Activated CD4-positive, CD25-positive, alpha-beta regulatory T cell (primary cell): ENCODE results near the gene PCDHA5.
"Not testable (repeated sequence)": the region's sequence is repeated elsewhere in the genome, so short reads cannot be mapped to it uniquely, and the experiment has no call there.

Source experiments
- DNase-seq, 4 experiments: peaks; one replicate each; lab custom pipeline; 2025; lab: John Stamatoyannopoulos, UW

Gene PCDHA5

DNA sequence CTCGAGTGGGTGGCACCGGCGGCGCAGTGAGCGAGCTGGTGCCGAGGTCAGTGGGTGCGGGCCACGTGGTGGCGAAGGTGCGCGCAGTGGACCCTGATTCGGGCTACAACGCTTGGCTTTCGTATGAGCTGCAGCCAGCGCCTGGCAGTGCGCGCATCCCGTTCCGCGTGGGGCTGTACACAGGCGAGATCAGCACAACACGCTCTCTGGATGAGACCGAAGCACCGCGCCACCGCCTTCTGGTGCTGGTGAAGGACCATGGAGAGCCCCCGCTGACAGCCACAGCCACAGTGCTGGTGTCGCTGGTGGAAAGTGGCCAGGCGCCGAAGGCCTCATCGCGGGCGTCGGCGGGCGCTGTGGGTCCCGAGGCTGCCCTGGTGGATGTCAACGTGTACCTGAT lies 2.1 kb downstream of the PCDHA5 start:
- no peak for DNase-seq

DNA sequence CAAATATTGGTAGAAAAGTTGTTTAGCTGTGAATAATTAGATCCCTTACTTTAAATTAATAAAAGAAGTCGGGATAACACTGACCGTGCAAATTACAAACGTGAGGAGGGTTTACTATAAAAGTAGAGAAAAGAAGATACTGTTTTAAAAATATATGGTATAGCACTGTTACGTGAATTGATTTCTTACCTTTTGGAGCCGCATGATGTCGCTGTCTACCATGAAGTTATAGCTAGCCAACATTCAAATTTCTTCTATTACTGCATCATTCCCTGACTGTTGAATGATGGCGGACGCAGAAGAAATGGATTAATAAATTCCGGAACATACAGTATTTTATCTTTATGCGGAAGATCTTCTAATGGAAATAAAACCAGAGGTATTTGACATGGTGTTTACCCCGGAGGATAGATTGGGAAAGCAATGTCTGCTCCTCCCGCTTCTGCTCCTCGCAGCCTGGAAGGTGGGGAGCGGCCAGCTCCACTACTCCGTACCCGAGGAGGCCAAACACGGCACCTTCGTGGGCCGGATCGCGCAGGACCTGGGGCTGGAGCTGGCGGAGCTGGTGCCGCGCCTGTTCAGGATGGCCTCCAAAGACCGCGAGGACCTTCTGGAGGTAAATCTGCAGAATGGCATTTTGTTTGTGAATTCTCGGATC lies 6.4 kb downstream of the PCDHA5 start, which contains the start of gene PCDHA6:
PCDHA6 (plus strand) TSS at position 257 of the 658 bp plus-strand sequence; CDS start at position 389, 132 bp downstream.
- no peak for DNase-seq

- no peak for DNase-seq
Measured at GRCh38 chr5:140828362-140828737, 6.9 kb downstream of the PCDHA5 start.

DNA sequence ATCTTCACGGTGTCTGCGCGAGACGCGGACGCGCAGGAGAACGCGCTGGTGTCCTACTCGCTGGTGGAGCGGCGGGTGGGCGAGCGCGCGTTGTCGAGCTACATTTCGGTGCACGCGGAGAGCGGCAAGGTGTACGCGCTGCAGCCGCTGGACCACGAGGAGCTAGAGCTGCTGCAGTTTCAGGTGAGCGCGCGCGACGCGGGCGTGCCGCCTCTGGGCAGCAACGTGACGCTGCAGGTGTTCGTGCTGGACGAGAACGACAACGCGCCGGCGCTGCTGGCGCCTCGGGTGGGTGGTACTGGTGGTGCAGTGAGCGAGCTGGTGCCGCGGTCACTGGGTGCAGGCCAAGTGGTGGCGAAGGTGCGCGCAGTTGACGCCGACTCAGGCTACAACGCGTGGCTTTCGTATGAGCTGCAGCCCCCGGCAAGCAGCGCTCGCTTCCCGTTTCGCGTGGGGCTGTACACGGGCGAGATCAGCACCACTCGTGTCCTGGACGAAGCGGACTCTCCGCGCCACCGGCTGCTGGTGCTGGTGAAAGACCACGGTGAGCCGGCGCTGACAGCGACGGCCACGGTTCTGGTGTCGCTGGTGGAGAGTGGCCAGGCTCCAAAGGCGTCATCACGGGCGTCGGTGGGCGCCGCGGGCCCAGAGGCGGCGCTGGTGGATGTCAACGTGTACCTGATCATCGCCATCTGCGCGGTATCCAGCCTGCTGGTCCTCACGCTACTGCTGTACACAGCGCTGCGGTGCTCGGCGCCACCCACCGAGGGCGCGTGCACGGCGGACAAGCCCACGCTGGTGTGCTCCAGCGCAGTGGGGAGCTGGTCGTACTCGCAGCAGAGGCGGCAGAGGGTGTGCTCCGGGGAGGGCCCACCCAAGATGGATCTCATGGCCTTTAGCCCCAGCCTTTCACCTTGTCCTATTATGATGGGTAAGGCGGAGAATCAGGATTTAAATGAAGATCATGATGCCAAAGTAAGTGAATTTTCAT lies 8.4 kb downstream of the PCDHA5 start:
- DNase-seq, result not testable (repeated sequence)

GRCh38 chr5:140833993-140834392 lies 12.6 kb downstream of the PCDHA5 start, which contains the start of gene PCDHA7:
TSS of gene PCDHA7 (plus strand) at chr5:140834269. CDS start at chr5:140834384, 115 bp downstream.
- DNase-seq, result no peak

GRCh38 chr5:140834439-140835008 lies 13.1 kb downstream of the PCDHA5 start:
- DNase-seq, result not testable (repeated sequence)

- DNase-seq, result no peak
Measured at GRCh38 chr5:140835622-140836510, 14.5 kb downstream of the PCDHA5 start.

GRCh38 chr5:140840978-140841962 lies 19.9 kb downstream of the PCDHA5 start, which contains the start of gene PCDHA8:
TSS of gene PCDHA8 (plus strand) at chr5:140841187. CDS start at chr5:140841322, 135 bp downstream.
- DNase-seq, result no peak

- no peak for DNase-seq
Measured at GRCh38 chr5:140842798-140843733, 21.7 kb downstream of the PCDHA5 start.

DNA sequence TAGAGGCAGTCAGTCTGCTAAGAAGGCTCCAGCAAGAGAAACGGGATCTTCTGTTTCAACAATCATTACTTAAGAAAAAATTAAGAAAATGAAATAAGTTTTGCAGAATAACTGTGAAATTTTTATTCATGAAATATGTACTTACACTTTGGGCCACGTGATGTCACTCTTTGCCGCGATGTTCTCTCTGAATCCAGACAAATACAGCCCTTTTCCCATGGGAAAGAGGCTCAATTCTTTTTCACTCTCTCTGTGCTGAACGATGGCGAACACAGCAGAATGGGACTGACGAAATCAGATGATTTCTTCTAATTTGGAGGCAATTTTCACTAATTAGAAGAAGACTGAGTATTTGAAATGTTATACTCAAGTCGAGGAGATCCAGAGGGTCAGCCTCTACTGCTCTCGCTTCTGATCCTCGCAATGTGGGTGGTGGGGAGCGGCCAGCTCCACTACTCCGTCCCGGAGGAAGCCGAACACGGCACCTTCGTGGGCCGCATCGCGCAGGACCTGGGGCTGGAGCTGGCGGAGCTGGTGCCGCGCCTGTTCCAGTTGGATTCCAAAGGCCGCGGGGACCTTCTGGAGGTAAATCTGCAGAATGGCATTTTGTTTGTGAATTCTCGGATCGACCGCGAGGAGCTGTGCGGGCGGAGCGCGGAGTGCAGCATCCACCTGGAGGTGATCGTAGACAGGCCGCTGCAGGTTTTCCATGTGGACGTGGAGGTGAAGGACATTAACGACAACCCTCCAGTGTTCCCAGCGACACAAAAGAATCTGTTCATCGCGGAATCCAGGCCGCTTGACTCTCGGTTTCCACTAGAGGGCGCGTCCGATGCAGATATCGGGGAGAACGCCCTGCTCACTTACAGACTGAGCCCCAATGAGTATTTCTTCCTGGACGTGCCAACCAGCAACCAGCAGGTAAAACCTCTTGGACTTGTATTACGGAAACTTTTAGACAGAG lies 27.0 kb downstream of the PCDHA5 start, which contains the start of gene PCDHA9:
PCDHA9 (plus strand) TSS at position 244 of the 964 bp plus-strand sequence; CDS start at position 358, 114 bp downstream.
- not testable (repeated sequence) for DNase-seq

DNA sequence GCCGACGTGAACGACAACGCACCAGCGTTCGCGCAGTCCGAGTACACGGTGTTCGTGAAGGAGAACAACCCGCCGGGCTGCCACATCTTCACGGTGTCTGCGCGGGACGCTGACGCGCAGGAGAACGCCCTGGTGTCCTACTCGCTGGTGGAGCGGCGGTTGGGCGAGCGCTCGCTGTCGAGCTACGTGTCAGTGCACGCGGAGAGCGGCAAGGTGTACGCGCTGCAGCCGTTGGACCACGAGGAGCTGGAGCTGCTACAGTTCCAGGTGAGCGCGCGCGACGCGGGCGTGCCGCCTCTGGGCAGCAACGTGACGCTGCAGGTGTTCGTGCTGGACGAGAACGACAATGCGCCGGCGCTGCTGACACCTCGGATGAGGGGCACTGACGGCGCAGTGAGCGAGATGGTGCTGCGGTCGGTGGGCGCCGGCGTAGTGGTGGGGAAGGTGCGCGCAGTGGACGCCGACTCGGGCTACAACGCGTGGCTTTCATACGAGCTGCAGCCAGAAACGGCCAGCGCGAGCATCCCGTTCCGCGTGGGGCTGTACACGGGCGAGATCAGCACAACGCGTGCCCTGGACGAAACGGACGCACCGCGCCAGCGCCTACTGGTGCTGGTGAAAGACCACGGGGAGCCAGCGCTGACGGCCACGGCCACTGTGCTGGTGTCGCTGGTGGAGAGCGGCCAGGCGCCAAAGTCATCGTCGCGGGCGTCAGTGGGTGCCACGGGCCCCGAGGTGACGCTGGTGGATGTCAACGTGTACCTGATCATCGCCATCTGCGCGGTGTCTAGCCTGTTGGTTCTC lies 28.6 kb downstream of the PCDHA5 start:
- DNase-seq, result not testable (repeated sequence)

- DNase-seq, result no peak
Measured at GRCh38 chr5:140855772-140856674, 34.6 kb downstream of the PCDHA5 start, which contains the start of gene PCDHA10. TSS of gene PCDHA10 (plus strand) at chr5:140855897. CDS start at chr5:140856049, 152 bp downstream.

DNA sequence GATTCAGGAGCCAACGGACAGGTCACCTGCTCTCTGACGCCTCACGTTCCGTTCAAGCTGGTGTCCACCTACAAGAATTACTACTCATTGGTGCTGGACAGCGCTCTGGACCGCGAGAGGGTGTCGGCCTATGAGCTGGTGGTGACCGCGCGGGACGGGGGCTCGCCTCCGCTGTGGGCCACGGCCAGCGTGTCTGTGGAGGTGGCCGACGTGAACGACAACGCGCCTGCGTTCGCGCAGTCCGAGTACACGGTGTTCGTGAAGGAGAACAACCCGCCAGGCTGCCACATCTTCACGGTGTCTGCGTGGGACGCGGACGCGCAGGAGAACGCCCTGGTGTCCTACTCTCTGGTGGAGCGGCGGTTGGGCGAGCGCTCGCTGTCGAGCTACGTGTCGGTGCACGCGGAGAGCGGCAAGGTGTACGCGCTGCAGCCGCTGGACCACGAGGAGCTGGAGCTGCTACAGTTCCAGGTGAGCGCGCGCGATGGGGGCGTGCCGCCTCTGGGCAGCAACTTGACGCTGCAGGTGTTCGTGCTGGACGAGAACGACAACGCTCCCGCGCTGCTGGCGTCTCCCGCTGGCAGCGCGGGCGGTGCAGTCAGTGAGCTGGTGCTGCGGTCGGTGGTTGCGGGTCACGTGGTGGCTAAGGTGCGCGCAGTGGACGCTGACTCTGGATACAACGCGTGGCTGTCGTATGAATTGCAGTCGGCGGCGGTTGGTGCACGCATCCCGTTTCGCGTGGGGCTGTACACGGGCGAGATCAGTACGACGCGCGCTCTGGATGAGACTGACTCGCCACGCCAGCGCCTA lies 36.0 kb downstream of the PCDHA5 start:
- DNase-seq, result no peak

GRCh38 chr5:140857987-140858240 lies 36.5 kb downstream of the PCDHA5 start:
- DNase-seq, result no peak
